NB4 (cell line): Measurements from ENCODE around the gene CBX2.

Source experiments
- MYC ChIP-seq: IDR thresholded peaks from 2 replicates; pipeline ENCODE4 v1.6.1; 2011; ENCODE audit warnings: low read depth, low read length
- POLR2A ChIP-seq: IDR thresholded peaks from 2 replicates; pipeline ENCODE4 v1.6.1; 2011; ENCODE audit warnings: mild to moderate bottlenecking; ENCODE audit not compliant: insufficient read length; ENCODE audit errors: extremely low read depth
- TF ChIP-seq, protein P1 (sequence below): IDR thresholded peaks from one replicate; pipeline ENCODE4 v1.5.1; 2012; ENCODE audit warnings: low read depth, low read length
- TF ChIP-seq, protein P2 (sequence below): IDR thresholded peaks from 2 replicates; pipeline ENCODE4 v1.6.1; 2011; ENCODE audit warnings: low read depth, low read length

DNA sequence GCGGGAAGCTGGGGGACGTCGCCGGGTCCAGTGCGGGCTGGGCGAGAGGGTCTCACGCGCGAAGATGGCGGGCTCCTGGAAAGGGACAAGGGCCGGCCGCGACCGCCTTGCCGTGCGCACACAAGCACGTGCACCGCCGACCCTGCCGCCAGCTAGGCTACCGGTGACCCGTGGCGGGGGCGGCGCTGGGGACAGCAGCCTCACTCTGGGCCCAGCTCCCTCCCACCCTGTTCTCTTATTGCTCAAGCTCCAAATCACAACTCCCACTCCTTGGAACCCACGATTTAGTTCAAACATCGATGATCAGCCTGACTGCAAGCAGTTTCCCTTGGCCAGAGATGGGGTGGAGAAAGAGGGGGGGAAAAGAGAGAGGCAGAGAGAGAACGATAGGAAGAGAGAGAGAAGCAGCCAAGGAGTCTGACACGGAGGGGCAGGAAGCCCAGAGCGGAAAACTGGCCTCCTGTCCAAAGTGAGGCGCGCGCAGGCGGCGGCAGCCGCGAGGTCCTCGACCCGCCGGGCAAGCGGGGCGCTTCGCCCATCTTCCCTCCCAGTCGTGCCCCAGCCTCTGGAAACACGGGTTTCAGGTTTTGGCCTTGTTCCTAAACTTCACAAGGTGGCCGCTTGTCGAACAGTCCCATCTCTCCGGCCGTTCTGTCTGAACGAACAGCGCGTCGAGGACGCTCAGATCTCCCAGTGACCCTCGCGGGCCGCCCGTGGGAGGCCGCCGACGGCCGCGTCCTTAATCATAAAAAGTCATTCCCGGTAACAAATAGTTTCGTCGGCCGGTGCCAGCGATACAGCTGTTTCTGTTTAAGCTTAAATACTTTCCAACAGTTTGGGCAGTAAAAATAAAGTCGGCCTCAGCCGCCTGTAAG, 20.6 kb downstream of the CBX2 start:
- TF ChIP-seq, protein P1, sequence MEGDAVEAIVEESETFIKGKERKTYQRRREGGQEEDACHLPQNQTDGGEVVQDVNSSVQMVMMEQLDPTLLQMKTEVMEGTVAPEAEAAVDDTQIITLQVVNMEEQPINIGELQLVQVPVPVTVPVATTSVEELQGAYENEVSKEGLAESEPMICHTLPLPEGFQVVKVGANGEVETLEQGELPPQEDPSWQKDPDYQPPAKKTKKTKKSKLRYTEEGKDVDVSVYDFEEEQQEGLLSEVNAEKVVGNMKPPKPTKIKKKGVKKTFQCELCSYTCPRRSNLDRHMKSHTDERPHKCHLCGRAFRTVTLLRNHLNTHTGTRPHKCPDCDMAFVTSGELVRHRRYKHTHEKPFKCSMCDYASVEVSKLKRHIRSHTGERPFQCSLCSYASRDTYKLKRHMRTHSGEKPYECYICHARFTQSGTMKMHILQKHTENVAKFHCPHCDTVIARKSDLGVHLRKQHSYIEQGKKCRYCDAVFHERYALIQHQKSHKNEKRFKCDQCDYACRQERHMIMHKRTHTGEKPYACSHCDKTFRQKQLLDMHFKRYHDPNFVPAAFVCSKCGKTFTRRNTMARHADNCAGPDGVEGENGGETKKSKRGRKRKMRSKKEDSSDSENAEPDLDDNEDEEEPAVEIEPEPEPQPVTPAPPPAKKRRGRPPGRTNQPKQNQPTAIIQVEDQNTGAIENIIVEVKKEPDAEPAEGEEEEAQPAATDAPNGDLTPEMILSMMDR: no peak
- TF ChIP-seq POLR2A: no peak
- no peak for TF ChIP-seq MYC
- TF ChIP-seq, protein P2, sequence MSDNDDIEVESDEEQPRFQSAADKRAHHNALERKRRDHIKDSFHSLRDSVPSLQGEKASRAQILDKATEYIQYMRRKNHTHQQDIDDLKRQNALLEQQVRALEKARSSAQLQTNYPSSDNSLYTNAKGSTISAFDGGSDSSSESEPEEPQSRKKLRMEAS: no peak
